HFFc6 (cell line): ENCODE results near the gene NOSTRIN. TPM values are rescaled to one million over a fixed set of nuclear protein-coding genes. Genes with fewer than 3 reads are reported as not detected.

ENCODE experiments used
- DNase-seq: peaks from one replicate; pipeline ENCODE4 v3.0.0-alpha.2; 2018
- H3K27ac Mint-ChIP-seq: 2 replicates; pipeline ENCODE4 v1.8.0; 2020; ENCODE audit warnings: mild to moderate bottlenecking, mixed read lengths
- H3K27me3 Mint-ChIP-seq: 2 replicates; pipeline ENCODE4 v1.8.0; 2021; ENCODE audit warnings: mild to moderate bottlenecking, moderate library complexity, mixed read lengths; ENCODE audit not compliant: insufficient read depth
- H3K36me3 Mint-ChIP-seq: 2 replicates; pipeline ENCODE4 v1.8.0; 2021; ENCODE audit warnings: low read depth, mixed read lengths
- H3K4me1 Mint-ChIP-seq: 2 replicates; pipeline ENCODE4 v1.8.0; 2020; ENCODE audit warnings: low read depth, mixed read lengths
- H3K4me3 Mint-ChIP-seq: 2 replicates; pipeline ENCODE4 v1.8.0; 2020; ENCODE audit warnings: mild to moderate bottlenecking, moderate library complexity, mixed read lengths
- H3K9me3 Mint-ChIP-seq: 2 replicates; pipeline ENCODE4 v1.8.0; 2020; ENCODE audit warnings: mild to moderate bottlenecking, mixed read lengths
- total RNA-seq, 6 experiments: library from RNA; stranded (reverse); fragmentation: NEBNext Ultra II Directional; extraction: Animal tissue kit (Norgen Biotek cat#: 25700); gene quantifications; 2 replicates in 1 of 6; 3 replicates in 5 of 6; pipeline ENCODE4 v1.2.3, GENCODE V29; 2021
- TF ChIP-seq, protein P1 (sequence below): fragments of 200-600 bp; sonication (generic); IDR thresholded peaks from 2 replicates; pipeline ENCODE4 v1.5.0; 2021; ENCODE audit warnings: antibody characterized with exemption, mild to moderate bottlenecking

The NOSTRIN gene
- total RNA-seq, 6 experiments from 2014 or later: not detected

DNA sequence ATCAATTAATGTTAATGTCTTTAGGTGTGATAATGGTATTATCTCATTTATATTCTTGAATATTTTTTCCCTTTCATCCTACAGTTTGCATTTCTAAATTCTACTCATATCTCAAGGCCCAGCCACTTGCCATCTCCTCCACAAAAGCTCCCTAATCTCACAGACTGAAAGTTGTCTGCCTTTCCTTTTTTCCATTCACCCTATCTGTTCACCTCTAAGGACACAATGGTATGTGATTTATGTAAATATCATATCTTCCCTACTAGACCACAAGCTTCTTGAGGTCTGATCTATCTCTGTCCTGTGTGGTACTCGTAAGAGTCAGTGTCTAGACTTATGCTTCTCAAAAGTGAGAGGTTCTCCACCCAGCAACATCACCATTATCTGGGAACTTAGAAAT lies 91.7 kb downstream of the NOSTRIN start:
- no peaks in the 10 kb centered on the region for H3K9me3 Mint-ChIP-seq

DNA sequence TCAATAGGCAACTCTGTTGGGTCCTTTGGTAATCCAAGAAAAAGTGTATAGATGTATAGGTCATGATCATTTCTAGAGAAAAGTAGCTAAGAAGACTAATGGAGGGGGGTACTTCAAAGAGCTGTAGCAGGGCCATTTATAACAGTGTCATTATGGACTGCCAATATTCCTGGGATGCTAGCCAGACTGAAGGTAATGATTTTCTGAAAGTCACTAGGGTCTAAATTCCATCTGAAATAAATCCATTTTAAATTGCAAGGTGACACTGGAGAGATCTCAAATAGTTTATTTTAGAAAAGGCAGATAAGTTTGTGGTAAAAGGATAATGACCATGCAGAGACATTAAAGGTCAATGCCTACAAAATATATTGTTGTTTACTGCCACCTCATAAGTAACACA lies 92.3 kb downstream of the NOSTRIN start:
- Mint-ChIP-seq H3K4me3 (no peak overlapping the region), H3K36me3 (no peaks in the 10 kb centered on the region)

More for the DNA sequence above, 91.7 kb downstream of the NOSTRIN start:
- DNase-seq: no peak
- Mint-ChIP-seq H3K27ac (no peak overlapping the region), H3K36me3 (no peaks in the 10 kb centered on the region), H3K4me3 (no peak overlapping the region), H3K4me1 (peaks cover 19% of the 10 kb centered on the region), H3K27me3 (peaks cover 13% of the 10 kb centered on the region)
- TF ChIP-seq, protein P1, sequence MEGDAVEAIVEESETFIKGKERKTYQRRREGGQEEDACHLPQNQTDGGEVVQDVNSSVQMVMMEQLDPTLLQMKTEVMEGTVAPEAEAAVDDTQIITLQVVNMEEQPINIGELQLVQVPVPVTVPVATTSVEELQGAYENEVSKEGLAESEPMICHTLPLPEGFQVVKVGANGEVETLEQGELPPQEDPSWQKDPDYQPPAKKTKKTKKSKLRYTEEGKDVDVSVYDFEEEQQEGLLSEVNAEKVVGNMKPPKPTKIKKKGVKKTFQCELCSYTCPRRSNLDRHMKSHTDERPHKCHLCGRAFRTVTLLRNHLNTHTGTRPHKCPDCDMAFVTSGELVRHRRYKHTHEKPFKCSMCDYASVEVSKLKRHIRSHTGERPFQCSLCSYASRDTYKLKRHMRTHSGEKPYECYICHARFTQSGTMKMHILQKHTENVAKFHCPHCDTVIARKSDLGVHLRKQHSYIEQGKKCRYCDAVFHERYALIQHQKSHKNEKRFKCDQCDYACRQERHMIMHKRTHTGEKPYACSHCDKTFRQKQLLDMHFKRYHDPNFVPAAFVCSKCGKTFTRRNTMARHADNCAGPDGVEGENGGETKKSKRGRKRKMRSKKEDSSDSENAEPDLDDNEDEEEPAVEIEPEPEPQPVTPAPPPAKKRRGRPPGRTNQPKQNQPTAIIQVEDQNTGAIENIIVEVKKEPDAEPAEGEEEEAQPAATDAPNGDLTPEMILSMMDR: no peak

DNA sequence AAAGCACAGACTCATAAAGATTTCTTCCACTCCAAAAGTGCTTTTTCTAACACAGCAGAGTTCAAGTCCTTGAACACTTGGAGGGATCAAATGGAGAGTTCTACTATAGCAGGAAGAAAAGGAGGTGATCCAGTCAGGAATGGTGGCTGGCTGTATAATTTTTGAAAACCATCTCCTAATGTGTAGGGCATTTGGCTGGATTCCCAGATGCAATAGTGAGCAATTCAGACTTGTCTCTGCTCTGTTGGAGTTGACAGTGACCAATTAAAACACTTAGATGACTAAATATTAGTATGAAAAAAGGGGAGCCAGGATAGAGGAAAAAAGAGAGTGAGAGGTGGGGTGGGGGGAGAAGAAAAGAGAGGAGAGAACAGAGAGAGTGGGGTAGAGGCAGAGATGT lies 93.3 kb downstream of the NOSTRIN start:
- Mint-ChIP-seq H3K27ac (no peak overlapping the region), H3K9me3 (no peaks in the 10 kb centered on the region), H3K27me3 (peaks cover 13% of the 10 kb centered on the region), H3K4me1 (peaks cover 3% of the 10 kb centered on the region), H3K4me3 (no peak overlapping the region), H3K36me3 (no peaks in the 10 kb centered on the region)
- TF ChIP-seq, protein P1: no peak
- no peak for DNase-seq

More for the DNA sequence above, 92.3 kb downstream of the NOSTRIN start:
- H3K27ac Mint-ChIP-seq: no peak overlapping the region
- no peak for DNase-seq
- peaks cover 13% of the 10 kb centered on the region for H3K4me1 Mint-ChIP-seq
- H3K27me3 Mint-ChIP-seq: peaks cover 13% of the 10 kb centered on the region
- H3K9me3 Mint-ChIP-seq: no peaks in the 10 kb centered on the region
- TF ChIP-seq, protein P1: no peak

DNA sequence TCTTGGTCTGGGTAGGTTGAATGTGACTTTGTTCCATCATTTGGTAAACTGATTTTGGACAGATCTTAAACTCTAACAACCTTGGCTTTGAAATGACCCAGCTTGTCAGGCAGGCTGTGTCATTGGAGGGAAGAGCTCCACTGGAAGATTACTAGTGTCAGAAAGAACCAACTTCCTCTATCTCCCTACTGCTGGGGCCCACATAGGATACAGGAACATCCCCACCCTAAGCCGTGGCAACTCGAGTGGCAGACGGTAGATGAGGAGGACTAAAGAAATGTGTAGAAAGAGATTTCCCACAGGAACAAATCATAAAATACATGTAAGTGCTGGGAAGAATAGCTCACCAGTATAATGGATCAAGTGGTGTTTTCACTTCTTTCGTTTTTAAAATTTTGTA lies 94.3 kb downstream of the NOSTRIN start:
- Mint-ChIP-seq H3K4me1 (no peaks in the 10 kb centered on the region), H3K36me3 (no peaks in the 10 kb centered on the region), H3K4me3 (no peak overlapping the region), H3K27me3 (peaks cover 13% of the 10 kb centered on the region), H3K27ac (no peak overlapping the region), H3K9me3 (no peaks in the 10 kb centered on the region)
- TF ChIP-seq, protein P1: no peak
- DNase-seq: no peak

DNA sequence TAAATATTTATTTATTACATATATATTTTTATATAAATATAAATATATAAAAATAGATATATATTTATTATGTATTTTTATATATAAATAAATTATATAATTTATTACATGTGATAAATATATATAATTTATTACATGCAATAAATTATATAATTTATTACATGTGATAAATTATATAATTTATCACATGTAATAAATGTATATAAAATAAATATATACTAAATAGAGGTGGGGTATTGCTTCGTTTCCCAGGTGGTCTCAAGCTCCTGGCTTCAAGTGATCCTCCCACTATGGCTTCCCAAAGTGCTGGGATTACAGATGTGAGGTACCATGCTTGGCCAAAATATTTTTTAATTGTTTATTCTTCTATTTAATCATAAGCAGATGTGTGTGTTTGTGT lies 95.0 kb downstream of the NOSTRIN start:
- DNase-seq: no peak
- Mint-ChIP-seq H3K27ac (no peak overlapping the region), H3K4me3 (no peak overlapping the region), H3K4me1 (no peaks in the 10 kb centered on the region), H3K9me3 (no peaks in the 10 kb centered on the region), H3K36me3 (no peaks in the 10 kb centered on the region), H3K27me3 (peaks cover 10% of the 10 kb centered on the region)
- TF ChIP-seq, protein P1: no peak

DNA sequence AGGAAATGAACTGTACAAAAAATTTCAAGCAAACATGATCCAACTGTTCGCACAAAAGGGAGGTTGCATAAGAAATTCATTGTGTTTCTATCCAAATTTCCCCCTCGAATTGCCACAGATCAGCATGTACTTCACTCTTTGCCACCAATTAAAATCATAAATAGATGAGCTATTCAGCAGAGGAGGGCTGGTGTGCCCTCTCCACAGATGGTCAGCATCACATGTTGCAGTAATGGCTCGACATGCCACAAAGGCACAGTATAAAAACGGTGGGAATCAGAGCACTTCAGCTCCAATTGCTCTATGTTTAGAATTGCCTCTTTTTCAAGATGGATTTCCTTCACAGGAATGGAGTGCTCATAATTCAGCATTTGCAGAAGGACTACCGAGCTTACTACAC lies 98.6 kb downstream of the NOSTRIN start, which contains the start of gene G6PC2:
Gene G6PC2, plus strand, starts transcription at position 289 of the 400 bp plus-strand sequence. Its CDS starts 41 bp downstream, at position 330.
- Mint-ChIP-seq H3K27me3 (peaks cover 5% of the 10 kb centered on the region), H3K36me3 (no peaks in the 10 kb centered on the region), H3K9me3 (no peaks in the 10 kb centered on the region), H3K4me1 (no peaks in the 10 kb centered on the region), H3K4me3 (no peak within 1 kb of the TSS), H3K27ac (no peak within 1 kb of the TSS)
- DNase-seq: no peak
- TF ChIP-seq, protein P1: no peak
